Measurements from ENCODE around the gene TMEM31.

- TF ChIP-seq CTCF (IDR thresholded peaks at IDR 0.05; ENCODE audit: insufficient read depth, low read length, poor library complexity, severe bottlenecking) (no peak), EZH2phosphoT487 (conservative IDR thresholded peaks at IDR 0.05; ENCODE audit: low read length) (no peak)
These were observed 31.2 kb downstream of the TMEM31 start for GRCh38 chrX:103741879-103742278.
